Diencephalon (tissue), 1 donor: Measurements from ENCODE around the gene PCED1A. TPM values are rescaled to one million over a fixed set of nuclear protein-coding genes. Genes with fewer than 3 reads are reported as not detected.

Source experiments
- total RNA-seq: library from RNA; depleted of rRNA; stranded (reverse); fragments of >200 nt; gene quantifications from one replicate; pipeline ENCODE4 v1.2.3, GENCODE V29; 2014

Gene PCED1A
- total RNA-seq: 18.0 TPM

GRCh38 chr20:2840138-2840966 lies at the start of gene PCED1A, which contains the start of gene VPS16:
Gene PCED1A (minus strand): TSS chr20:2840655. CDS start chr20:2839912, 743 bp downstream.
Gene VPS16 (plus strand): TSS chr20:2840745. CDS start chr20:2840775, 30 bp downstream.

GRCh38 chr20:2873010-2873746 lies 32.7 kb upstream of the PCED1A start, which contains the start of gene PTPRA:
Gene PTPRA (plus strand): TSS chr20:2873481. CDS start chr20:2964278, 90,797 bp downstream.

GRCh38 chr20:2816030-2816582 lies 24.3 kb downstream of the PCED1A start, which contains the start of gene TMEM239:
Gene TMEM239 (plus strand): TSS chr20:2816364. CDS start chr20:2816555, 191 bp downstream.

GRCh38 chr20:2814587-2815051 lies 25.8 kb downstream of the PCED1A start, which contains the start of gene C20orf141:
Gene C20orf141 (plus strand): TSS chr20:2814987. CDS start chr20:2815185, 198 bp downstream.

GRCh38 chr20:2800521-2801285 lies 39.8 kb downstream of the PCED1A start, which contains the start of gene CPXM1:
Gene CPXM1 (minus strand): TSS chr20:2800627. CDS start chr20:2800572, 55 bp downstream.

Other genes with a start within 250 kb of the PCED1A start
- gene NOP56, start 188.0 kb downstream of the PCED1A start, total RNA-seq: 127 TPM
- 69.7 TPM for gene IDH3B, start 176.4 kb downstream of the PCED1A start, total RNA-seq
- gene EBF4, start 147.9 kb downstream of the PCED1A start, total RNA-seq: 15.7 TPM
- gene CPXM1, start 40.0 kb downstream of the PCED1A start, total RNA-seq: 12.0 TPM
- gene C20orf141, start 25.7 kb downstream of the PCED1A start, total RNA-seq: not detected
- not detected for gene TMEM239, start 24.3 kb downstream of the PCED1A start, total RNA-seq
- gene VPS16, start 90 bp upstream of the PCED1A start, total RNA-seq: 44.5 TPM
- gene PTPRA, start 32.8 kb upstream of the PCED1A start, total RNA-seq: 175 TPM
- gene GNRH2, start 203.0 kb upstream of the PCED1A start, total RNA-seq: not detected
- 31.4 TPM for gene MRPS26, start 205.4 kb upstream of the PCED1A start, total RNA-seq
- 46.4 TPM for gene OXT, start 231.0 kb upstream of the PCED1A start, total RNA-seq
- gene AVP, start 244.1 kb upstream of the PCED1A start, total RNA-seq: 51.9 TPM